NCI-H524 (cell line): ENCODE measurements around the gene DISC1.
A peak's percentile ranks its signal among the peaks of the same experiment; 100 is the strongest.
"Not testable (repeated sequence)": the region's sequence is repeated elsewhere in the genome, so short reads cannot be mapped to it uniquely, and the experiment has no call there.

Experiments
- DNase-seq, 2 experiments: peaks; one replicate each; lab custom pipeline; 2025; lab: John Stamatoyannopoulos, UW

The DISC1 gene

DNA sequence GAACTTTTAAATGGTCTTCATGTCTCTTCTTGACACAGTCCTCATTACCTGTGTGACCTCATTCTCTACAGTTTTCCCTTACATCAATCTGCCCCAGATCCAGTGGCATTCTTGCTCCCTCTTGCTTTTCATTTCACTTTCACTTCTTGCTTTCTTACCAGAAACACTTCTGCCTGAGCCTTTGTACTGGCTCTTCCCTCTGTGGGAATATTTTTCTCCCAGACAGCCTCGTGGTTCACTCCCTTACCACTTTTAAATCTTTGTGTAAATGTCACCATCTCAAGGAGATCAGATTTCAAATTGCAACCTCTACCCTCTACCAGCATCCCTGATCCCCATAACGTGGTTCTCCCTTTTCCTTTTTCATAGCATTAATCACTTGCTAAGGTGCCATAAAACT is 73.2 kb downstream of the DISC1 start:
- DNase-seq: no peak

DNA sequence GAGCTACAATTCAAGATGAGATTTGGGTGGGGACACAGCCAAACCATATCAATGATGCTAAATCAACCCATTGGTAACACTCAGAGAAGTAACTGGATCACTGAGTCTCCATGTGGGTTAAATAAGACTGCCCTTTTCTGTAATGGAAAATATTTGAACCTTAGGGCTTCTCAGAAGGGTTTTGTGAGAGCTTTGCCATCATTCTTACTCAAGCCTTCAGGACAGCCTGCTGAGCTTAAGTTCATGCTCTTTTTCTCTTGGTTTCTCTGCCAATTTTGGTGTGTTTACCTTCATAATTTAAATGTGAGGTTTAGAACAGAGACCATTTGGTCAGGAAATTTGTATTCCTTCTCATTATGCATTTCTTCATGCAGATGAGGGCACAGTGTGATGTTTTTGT is 74.7 kb downstream of the DISC1 start:
- DNase-seq: no peak

DNA sequence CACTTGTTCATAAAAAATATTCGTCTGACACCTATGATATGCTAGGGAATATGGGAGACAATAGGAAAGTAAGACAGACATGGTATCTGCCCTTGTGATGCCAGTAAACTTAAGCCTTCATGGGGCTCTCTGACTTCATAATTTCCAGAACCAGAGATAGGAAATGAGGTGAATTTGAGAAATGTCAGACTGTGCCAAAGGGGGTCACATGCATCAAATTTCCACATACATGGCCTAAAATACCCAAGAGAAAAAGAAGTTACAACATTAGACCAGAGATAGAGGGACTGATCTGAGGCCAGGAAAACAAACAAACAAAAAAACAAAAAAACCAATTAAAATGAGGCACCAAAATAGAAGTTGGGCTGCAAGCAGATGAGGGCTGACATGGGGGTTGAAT is 75.7 kb downstream of the DISC1 start:
- DNase-seq: no peak

DNA sequence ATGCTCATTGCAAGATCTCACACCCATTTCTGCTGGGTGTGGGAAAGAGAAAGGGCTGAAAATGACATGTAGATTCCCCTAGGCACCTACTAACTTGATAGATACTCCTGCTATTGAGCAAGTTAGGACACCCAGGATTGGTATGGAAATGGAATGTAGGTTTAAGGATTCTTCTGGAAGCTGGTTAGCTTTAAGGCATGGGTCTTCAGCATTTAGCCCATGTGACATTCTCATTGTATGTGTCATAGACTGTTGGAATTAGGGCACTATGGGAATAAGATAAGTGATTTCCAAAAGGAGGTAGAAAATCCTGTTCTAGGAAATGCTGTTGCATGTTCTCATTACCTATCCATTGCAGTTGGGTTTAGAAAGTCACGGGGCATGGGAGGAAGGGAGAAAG is 76.2 kb downstream of the DISC1 start:
- DNase-seq: no peak

DNA sequence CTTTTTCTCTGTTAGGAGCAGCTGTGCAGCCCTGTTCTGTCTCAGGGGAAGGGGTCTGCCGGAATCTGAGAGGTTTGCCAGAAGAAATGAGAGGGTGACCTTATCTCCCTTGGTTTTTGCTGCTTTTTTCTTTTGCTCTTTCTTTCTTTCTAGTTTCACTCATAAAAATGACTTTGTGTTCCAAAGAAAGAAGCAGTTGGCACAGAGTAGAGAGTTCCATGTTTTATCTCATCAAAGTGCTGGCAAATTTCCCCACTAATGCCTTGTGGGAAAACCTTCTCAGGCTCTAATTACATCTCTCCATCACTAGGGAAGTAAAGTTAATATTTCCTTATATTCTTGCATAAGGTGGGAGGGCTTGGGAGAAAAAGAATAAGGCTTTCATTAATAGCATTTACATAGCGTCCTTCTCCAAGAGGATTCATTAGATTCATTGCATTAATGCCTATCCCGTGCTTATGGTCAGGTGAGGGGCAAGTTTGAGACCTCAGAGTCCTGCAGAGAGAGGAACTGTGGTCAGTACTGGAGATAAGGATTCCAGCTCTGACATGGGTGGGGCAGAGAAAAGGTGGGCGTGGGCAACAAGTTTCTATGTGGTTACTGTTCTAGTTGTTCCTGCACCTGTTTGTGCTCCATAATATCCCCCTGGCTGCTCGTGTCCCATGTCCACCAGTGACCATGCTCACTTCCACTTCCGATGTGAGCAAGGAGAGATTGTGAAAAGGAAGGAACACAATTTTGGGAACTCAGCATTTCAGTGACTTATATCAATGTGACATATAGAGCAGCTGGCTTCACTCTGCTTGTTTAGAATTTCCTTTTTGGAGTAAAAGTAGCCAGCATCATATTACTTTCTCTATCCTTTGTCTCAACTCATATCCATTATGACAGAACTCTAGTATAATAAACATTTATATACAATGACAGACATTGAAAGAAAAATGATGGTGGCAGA is 79.5 kb downstream of the DISC1 start:
- DNase-seq: no peak

DNA sequence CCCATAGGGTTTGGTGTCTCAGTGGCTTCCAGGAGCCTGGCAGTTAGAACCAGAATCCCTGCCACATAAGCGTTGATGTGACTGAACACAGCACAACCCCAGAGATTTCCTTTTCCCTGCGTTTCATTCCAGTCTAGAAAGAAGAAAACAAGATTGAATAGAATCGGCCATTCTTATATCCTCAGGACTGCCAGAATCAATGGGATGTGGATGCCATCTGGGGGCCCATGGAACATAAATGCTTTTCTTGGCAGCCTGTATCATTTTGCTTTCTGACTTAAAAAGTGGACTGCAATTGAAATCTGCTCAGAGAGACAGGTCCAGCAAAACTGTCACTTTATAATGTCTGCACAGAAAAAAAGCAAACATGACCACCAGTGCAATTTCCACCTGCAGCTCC is 80.3 kb downstream of the DISC1 start:
- DNase-seq: no peak

DNA sequence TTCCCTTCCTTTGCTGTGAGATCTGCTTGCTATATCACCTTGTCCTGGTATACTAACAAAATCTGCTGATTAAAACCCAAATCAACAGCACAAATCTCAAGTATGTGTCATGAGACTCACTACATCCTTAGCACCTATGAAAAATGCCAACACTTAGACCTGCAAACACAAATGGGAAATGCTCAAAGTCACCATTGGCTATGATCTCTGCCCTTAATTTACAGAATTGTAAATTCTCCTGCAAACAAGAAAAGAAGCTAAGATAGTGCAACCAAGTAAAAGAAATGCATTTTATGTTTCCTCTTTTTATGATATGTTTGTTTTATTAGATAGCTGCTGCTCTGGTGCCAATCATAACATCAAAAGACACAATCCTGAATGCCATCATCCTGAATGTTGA is 80.8 kb downstream of the DISC1 start:
- DNase-seq: no peak

DNA sequence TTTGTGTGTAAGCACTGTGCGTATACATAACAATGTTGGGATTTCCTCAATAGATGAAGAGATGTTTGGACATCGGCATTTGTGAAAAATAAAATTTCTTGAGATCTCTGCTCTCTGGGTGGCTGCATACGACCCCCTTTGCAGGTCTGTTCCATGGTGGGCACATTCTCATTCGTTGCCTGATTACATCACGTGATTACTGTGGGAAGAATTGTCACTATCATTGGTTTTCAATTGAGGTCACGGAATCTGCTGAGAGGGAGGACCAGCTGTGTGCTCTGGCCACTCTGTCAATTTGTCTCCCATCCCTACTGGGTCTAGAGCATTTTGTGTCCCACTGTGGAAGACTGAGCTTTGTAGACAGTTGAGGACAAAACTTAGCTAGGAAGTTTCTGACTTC is 81.8 kb downstream of the DISC1 start:
- no peak for DNase-seq

DNA sequence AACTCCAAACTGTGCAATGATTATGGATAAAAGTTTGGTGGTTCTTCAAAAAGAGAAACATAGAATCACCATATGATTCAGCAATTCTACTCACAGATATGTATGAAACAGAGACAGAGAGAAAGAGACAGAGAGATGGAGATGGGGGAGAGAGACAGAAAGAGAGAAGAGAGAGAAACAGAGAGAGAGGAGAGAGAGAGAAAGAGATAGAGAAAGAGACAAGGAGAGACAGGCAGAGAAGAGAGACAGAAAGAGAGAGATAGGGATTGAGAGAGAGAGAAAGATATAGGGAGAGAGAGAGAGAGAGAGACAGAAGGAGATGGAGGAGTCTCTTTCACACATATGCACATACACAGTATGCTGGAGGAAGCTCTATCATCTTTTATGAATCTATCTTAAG is 87.8 kb downstream of the DISC1 start:
- no peak for DNase-seq

DNA sequence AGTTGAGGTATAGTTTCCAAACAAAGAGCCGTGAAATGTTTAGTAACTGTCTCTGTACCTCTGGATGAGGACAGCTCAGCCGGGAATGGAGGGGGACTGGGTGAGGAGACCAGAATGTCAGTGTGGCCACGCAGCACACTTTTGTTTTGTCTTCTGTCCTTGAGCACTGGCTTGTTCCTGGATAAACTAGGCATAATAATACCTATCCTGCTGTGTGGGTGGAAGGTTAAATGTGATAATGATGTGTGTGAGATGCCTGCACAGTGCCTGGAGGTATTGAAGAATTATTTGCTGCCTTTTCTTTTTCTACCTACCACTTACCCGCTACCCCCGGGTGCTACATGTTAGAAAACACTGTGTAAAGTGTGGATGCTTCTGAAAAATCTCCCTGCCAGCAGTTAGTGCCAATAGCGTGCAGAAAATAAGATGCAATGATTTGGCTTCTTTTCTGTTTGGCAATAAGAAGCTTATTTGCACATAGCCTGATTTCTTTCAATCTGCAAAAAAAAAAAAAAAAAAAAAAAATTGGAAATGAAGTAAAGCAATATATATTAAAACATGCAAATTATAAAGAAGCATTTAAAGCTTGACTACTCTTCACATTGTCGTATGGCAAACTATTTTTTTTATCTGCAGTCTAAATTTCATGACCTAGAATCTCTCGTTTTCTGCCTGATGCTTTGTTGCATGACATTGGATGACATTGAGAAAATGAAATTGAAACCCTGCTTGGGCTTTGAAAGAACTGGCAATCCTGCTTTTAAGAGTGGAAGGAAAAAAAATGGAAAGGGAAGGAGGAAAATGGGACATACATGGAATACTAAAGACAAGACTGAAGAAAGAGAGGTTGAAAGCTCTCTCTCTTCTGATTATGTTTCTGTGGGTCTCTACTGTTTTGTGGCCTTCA is 89.5 kb downstream of the DISC1 start:
- no peak for DNase-seq

DNA sequence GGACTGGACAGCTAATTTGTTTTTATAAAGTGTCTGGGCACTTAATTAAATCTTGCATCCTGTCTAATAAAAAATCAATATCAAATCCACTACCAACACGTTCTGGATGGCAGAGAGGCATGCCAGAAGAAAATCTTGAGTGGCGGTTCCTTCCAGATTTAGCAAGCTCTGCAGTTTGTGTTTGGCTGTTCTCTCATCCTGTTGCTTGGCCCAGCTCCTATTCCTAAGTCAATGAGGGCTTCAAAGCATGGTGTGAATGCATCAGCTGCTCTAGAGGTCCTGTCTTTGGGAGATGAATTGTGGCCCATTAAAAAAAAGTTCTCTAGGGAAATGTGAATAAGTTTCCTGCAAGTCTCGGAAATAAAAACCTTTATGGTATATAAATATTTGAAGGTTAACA is 90.3 kb downstream of the DISC1 start:
- no peak for DNase-seq

DNA sequence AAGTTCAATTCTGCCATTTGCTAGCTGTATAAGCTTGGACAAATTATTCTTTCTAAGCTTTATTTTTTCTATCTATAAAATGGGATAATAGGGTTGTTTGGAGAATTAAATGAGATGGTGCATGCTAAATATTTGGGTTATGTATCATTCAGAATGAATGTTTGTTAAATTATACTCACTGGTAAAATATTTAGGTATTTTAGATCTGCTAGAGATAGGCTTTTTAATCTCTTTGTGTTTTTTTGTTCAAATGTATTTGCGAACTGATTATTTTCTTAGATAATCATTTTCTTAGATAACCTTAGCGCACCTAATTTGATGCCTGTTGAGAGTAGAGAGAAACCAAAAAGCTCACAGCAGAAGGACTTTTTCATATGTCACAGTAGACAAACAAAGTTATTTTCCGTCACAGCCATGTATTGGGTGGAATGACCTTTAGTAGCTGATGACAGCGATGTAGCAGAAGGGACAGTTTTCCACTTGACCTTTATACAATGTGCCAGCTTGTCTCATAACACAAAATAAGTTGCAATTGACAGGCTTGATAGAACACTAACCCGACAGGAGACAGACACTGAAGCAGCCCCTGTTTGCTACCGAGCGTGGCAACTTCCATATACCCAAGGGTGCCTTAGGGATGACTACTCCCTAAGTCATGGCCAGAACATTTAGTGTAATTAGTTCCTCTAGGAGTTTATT is 93.0 kb downstream of the DISC1 start:
- DNase-seq: no peak

DNA sequence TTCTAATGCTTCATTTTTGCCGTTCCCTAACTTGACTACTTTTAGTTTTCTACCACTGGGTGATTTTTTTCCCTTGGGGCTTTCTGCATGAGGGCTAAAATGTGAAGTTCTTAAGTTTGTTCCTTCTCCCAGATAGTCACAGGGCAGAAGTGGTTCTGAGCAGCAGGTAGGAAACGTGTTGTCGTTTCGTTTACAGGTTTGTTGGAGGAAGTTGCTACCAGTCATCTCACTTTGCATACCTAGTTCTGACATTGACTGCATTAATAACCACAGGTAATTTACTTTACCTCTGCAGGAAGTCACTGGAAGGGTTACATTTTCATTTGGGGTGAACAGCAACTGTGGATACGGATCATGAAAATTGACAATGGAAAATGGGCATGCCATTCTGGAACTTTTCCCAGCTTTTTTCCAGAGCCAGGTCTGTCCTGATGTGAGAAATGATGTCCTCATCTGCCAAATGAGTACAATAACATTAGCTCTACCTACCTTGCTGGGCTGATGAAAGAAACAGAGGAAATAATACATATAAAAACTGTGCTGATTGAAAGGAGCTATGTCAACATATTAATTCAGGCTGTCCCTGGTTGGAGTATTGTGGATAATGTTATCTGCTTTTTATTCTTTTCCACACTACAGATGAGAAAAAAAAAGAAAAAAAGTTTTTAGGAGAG is 94.2 kb downstream of the DISC1 start:
- DNase-seq: no peak

DNA sequence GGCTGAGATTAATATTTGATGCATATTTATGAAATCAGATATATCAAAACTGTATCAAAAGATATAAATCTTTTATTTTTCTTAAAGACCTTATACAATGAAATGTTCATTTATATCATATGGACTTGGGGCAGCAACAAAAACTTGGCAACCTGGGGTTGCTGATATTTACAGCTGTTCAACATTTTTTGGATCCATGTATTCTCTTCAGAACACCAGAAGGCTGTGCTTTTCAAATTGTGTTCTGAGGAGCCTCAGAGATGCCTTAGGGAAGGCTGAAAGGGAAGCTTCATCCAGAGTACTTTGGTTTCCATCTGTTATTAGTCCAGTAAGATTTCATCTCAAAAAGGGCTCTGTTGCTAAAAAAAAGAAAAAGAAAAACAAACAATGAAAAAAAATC is 94.8 kb downstream of the DISC1 start:
- no peak for DNase-seq

DNA sequence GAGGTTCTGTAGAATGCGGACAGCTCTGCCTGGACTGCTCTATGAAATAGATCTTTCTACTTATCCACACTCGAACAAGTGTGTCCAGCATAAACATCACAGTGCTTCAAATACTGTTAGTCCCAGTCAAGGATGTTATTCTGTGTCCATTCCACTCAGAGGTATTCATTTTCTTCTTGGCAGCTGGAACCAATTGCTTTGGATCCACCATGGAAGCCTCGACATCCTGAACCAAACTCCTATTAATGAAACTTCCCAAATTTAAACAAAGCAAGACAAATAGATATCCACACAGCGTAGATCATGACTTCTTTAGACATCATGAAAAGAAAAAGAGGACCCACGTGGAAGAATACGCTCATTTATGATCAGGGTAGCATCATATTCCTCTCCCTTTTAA is 95.8 kb downstream of the DISC1 start:
- no peak for DNase-seq

DNA sequence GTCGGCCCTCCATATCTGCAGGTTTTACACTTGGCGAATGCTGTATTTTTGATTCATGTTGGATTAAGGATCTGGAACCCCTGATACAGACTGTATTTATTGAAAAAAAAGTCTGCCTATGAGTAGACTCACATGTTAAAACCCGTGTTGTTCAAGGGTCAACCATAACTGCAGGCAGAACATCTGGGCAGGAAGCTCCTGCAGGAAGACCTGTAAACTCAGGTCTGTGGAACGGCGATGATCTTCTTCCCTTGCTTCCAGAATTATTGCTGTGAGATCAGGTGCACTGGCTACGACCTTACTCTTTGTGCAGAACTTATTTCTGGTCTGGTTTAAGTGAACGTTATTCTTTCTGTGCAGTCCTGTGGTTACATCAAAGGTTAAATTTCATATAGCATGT is 96.6 kb downstream of the DISC1 start:
- DNase-seq: no peak

DNA sequence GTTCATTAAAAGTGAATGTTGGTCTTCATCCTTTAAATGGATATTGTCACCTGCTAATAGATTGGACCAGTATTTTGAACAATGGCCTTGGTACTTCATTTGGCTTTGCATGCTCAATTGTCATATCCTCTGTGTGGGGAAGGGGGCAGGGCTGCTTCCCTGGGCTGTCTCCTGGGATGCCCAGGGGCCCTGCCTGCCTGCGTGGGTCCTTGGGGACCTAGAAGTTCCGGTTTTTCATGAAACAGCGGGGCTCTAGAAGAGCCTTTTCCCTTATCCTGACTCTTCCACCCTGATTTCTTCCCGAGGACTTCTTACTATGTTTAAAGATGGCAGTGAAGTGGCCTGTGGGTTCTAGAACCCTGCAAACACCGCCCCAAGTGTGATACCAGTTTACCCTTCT is 97.5 kb downstream of the DISC1 start:
- no peak for DNase-seq

DNA sequence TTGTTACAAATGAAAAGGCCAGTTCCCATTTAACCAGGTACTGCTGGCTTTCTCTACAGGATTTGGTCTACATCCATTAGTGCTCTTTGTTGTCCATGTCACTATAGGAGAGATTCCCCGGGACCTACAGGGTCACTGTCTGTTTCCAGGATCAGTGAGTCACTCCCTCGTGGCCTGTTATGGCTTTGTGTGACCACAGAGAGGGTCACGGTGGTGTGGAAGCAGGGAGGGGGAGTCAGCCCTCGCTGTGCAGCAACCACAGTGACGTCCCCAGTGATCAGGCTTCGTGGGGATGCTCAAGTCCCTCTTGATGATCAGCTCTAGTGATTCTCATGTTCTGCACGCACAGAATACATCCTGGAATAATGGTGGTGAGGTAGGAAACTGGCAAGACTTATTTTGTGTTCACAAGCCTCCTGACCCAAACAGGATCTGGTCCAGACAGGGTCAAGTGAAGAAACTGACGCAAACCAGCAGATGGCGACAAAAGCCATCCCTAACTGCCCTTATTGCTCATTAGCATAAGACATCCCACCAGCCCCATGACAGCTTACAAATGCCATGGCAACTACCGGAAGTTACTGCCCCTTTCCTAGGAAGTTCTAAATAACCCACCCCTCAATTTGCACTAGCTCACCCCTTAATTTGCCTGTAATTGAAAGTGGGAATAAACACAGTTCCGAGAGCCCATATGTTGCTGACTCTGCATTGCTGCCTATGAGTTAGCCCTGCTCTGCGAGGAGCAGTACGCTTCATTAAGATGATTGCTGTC is 98.5 kb downstream of the DISC1 start:
- peak; percentile 36 to 78 for DNase-seq

DNA sequence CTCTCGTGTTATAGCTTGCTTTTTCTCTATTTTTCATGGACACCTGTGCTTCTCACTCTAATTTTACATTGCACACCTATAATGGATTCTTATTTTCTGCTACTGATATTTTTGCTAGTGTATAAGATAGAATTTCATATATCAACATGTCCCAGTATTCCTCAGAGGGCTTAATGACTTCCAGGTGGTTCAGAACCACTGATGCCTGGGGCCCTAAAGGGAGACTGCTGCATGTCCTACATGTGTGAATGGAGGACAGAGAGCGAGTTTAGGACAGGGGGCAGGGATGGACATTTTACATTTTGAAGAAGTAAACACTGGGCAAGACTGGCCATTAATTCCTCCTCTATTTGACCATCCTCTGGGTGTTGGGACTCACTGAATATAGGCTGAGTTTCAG is 100.6 kb downstream of the DISC1 start:
- DNase-seq: no peak

DNA sequence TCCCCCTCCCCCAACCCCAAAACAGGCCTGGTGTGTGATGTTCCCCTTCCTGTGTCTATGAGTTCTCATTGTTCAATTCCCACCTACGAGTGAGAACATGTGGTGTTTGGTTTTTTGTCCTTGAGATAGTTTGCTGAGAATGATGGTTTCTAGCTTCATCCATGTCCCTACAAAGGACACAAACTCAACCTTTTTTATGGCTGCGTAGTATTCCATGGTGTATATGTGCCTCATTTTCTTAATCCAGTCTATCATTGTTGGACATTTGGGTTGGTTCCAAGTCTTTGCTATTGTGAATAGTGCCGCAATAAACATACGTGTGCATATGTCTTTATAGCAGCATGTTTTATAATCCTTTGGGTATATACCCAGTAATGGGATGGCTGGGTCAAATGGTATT is 102.4 kb downstream of the DISC1 start:
- DNase-seq: not testable (repeated sequence)

DNA sequence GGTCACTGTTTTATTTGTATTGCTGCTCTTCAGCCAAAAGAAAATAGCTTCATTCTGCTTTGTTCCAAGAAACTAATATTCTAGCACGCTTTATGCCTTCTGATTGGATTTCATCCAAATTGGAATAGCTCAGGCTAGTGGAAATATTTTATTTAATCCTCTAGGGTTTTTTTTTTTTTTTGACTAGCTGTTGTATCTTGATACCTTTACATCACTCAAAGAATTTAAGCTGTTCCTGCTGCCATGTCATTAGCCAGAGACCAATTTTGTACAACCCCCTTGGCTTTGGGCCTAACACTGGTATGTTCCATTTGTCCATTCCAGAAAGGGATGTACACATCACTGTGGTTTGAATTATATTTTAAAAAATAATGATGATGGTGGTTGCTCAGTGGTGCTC is 103.0 kb downstream of the DISC1 start:
- no peak for DNase-seq
